HCT116 (cell line): ENCODE data around the gene C4orf54.

Source experiments
- CTCF ChIP-seq, 3 experiments: fragments of 200-600 bp in 1 of 3; sonication (generic) in 1 of 3; IDR thresholded peaks in 2 of 3; conservative IDR thresholded peaks in 1 of 3; 2 replicates each; pipeline ENCODE4 v1.5.1; 2012 to 2017; ENCODE audit warnings: low read depth in 2 of 3, low read length in 2 of 3, antibody characterized with exemption in 1 of 3, borderline replicate concordance in 1 of 3, control low read depth in 1 of 3, mild to moderate bottlenecking in 1 of 3, mixed read lengths in 1 of 3, mixed run types in 1 of 3, moderate library complexity in 1 of 3; ENCODE audit not compliant: insufficient read depth in 1 of 3
- EZH2 ChIP-seq: fragments of 200-600 bp; sonication (generic); IDR thresholded peaks from 2 replicates; pipeline ENCODE4 v1.6.1; 2017; ENCODE audit warnings: antibody characterized with exemption, mixed run types
- EZH2phosphoT487 ChIP-seq: fragments of 200-600 bp; IDR thresholded peaks from 2 replicates; pipeline ENCODE4 v1.6.1; 2018; ENCODE audit warnings: antibody characterized with exemption, borderline replicate concordance
- MAX ChIP-seq: IDR thresholded peaks from 2 replicates; pipeline ENCODE4 v1.6.1; 2012
- POLR2A ChIP-seq: IDR thresholded peaks from 2 replicates; pipeline ENCODE4 v1.7.0; 2011; ENCODE audit warnings: borderline replicate concordance; ENCODE audit not compliant: insufficient read depth, insufficient read length; ENCODE audit errors: extremely low read depth
- SP1 ChIP-seq: IDR thresholded peaks from 2 replicates; pipeline ENCODE4 v1.6.1; 2012; ENCODE audit warnings: low read depth
- YY1 ChIP-seq: IDR thresholded peaks from 2 replicates; pipeline ENCODE4 v1.6.1; 2011; ENCODE audit warnings: low read length, low read depth, moderate library complexity, mild to moderate bottlenecking; ENCODE audit not compliant: insufficient replicate concordance; ENCODE audit errors: extremely low read depth
- ZNF274 ChIP-seq: fragments of 200-500 bp; sonication (Bioruptor generic); IDR thresholded peaks from 2 replicates; pipeline ENCODE4 v1.6.1; 2014; ENCODE audit warnings: mild to moderate bottlenecking, low read depth, low read length, inconsistent platforms

GRCh38 chr4:99657798-99658197 is at the start of gene C4orf54:
- TF ChIP-seq ZNF274, result no peak
- TF ChIP-seq EZH2, result no peak
- no peak for TF ChIP-seq YY1
- TF ChIP-seq CTCF (IDR thresholded peaks at IDR 0.05 in 2 of 3, conservative IDR thresholded peaks at IDR 0.05 in 1 of 3; ENCODE audit: borderline replicate concordance in 1 of 3, insufficient read depth in 1 of 3, low read depth in 2 of 3, low read length in 2 of 3), result no peak
- no peak for TF ChIP-seq EZH2phosphoT487
- no peak for TF ChIP-seq POLR2A
- no peak for TF ChIP-seq SP1
- no peak for TF ChIP-seq MAX
